HFF-Myc (cell line): ENCODE results near the gene HOXB8.

Experiments
- DNase-seq: peaks from one replicate; pipeline ENCODE4 v3.0.0-alpha.2; 2011; ENCODE audit warnings: low read depth; ENCODE audit errors: extremely low read depth
- H3K4me3 ChIP-seq: replicated peaks from 2 replicates; pipeline ENCODE4 v1.5.1; 2011; ENCODE audit warnings: low read depth, mild to moderate bottlenecking, control low read depth, low read length
- CTCF ChIP-seq: IDR thresholded peaks from 2 replicates; pipeline ENCODE4 v1.5.1; 2012; ENCODE audit warnings: mild to moderate bottlenecking, low read depth, low read length, control low read depth; ENCODE audit errors: missing control alignments

The HOXB8 gene

GRCh38 chr17:48642059-48642842 is 27.2 kb upstream of the HOXB8 start:
- no peak for TF ChIP-seq CTCF
- H3K4me3 ChIP-seq: no peak overlapping the region
- no peak for DNase-seq

GRCh38 chr17:48641541-48642058 is 26.5 kb upstream of the HOXB8 start:
- DNase-seq: no peak
- no peak for TF ChIP-seq CTCF
- no peak overlapping the region for H3K4me3 ChIP-seq

GRCh38 chr17:48640858-48641180 is 25.7 kb upstream of the HOXB8 start:
- no peak for TF ChIP-seq CTCF
- H3K4me3 ChIP-seq: no peak overlapping the region
- no peak for DNase-seq

GRCh38 chr17:48639982-48640857 is 25.1 kb upstream of the HOXB8 start:
- no peak for TF ChIP-seq CTCF
- H3K4me3 ChIP-seq: no peak overlapping the region
- DNase-seq: no peak

- DNase-seq: no peak
- no peak for TF ChIP-seq CTCF
- H3K4me3 ChIP-seq: no peak overlapping the region
These were observed 24.0 kb upstream of the HOXB8 start for GRCh38 chr17:48639136-48639535.

GRCh38 chr17:48637323-48638260 is 22.5 kb upstream of the HOXB8 start:
- DNase-seq: peak; percentile 6
- no peak for TF ChIP-seq CTCF
- H3K4me3 ChIP-seq: no peak overlapping the region
